T follicular helper cell (primary cell): ENCODE results near the gene BARX1.
"Not testable (repeated sequence)": the region's sequence is repeated elsewhere in the genome, so short reads cannot be mapped to it uniquely, and the experiment has no call there.

Source experiments
- DNase-seq: peaks from one replicate; pipeline ENCODE4 v3.0.0-alpha.2; 2020; ENCODE audit warnings: low read depth

The BARX1 gene

GRCh38 chr9:93965830-93966577 is 10.8 kb upstream of the BARX1 start:
- no peak for DNase-seq

DNA sequence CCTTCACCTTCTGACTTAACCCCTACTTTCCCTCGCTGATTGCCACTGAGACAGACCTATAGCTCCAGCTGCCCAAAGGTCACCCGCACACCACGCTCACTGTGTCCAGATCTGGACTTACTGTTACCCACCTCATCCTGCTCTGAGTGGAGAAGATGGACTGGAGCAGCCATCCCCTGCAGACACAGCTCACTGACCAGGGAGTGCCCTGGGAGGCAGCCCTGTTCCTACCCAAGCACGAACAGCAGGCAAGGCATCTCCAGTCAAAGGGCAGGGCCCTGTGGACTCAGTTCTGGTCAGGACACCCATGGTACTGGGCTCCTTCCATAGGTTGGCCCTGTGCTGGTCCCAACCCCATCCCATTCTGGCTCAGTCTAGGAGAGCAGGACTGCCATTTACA is 9.5 kb upstream of the BARX1 start:
- DNase-seq, result no peak

DNA sequence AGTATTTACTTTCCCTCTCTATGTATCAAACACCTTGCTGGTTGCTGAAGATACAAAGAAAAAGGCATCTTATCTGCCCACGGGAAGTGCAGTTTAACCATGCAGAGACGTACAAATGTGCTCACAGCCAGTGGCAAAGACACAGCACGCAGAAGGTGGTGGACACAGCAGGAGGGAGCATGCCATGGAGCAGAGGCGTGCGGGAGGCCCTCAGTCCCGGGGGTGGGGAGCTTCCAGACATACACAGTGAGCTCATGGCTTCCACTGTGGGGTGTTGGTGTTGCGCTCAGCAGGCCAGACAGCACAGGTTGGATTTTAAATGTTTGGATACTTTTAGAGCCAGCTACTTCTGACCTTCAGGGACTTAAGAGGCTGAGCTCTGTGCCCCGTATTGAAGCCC is 8.8 kb upstream of the BARX1 start:
- no peak for DNase-seq

DNA sequence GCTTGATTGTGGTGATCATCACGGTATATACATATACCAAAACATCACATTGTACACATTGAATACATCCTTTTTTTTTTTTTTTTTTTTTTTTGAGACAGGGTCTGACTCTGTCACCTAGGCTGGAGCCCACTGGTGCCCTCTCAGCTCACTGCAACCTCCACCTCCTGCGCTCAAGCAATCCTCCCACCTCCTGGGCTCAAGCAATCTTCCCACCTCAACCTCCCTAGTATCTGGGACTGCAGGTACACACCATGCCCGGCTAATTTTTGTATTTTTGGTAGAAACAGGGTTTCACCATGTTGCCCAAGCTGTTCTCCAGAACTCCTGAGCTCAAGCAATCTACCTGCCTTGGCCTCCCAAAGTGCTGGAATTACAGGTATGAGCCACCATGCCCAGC is 8.3 kb upstream of the BARX1 start:
- not testable (repeated sequence) for DNase-seq

DNA sequence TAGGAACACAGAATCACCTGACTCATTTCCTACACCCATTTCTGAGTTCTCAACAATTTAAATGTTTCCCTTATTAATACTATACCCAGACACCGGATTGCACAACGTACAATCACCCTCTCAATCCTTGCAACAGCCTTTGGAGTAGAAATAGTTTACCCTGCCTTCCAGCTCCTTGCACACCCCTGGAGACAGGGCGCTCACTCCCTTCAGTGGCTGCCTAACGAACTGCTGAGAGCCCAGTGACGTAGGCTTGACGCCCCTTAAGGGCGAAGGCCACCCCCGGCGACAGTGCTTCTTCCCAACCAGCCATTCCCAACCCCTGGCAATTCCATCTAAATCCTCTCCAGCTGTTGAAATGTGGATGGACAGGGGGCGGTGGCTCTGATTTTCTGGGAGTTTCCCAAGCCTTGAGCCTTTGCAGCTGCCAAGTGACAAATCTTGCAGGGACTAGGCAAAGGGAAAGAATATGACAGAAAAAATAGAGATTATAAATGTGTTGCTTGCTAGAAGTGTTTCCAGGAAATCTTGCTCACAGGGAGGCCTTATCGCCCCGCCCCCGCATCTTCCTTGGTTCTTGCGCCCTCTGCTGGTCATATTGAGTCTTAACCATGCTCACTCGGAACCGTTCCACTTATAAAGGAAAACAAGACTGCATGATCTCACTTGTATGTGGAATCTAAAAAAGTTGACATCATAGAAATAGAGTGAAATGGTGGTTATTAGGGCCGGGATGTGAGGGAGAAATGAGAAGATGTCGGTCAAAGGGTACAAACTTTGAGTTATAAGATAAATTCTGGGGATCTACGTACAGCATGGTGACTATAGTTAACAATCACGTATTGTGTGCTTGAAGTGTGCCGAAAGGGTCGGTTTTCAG is 7.6 kb upstream of the BARX1 start:
- peak; percentile 69 for DNase-seq

DNA sequence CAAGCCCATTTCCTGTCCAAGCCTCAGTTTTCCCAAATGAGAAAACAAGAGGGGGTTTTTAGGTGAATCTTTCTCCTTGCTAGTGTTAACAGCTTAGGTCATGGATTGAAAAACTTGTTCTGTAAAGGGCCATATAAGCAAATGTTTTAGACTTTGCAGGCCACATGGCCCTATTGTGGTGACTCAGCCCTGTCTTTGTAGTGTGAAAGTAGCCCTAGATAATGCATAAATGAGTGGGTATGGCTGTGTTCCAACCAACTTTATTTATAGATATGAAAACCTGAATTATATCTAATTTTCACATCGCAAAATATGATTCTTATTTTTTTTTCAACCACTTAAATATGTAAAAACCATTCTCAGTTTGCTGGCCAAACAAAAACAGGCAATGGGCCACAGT is 6.9 kb upstream of the BARX1 start:
- DNase-seq, result no peak

- no peak for DNase-seq
Observed at GRCh38 chr9:93960971-93961841, 6.1 kb upstream of the BARX1 start.

- DNase-seq, result no peak
Observed at GRCh38 chr9:93960221-93960970, 5.2 kb upstream of the BARX1 start.

GRCh38 chr9:93959739-93960154 is 4.6 kb upstream of the BARX1 start:
- DNase-seq, result no peak

DNA sequence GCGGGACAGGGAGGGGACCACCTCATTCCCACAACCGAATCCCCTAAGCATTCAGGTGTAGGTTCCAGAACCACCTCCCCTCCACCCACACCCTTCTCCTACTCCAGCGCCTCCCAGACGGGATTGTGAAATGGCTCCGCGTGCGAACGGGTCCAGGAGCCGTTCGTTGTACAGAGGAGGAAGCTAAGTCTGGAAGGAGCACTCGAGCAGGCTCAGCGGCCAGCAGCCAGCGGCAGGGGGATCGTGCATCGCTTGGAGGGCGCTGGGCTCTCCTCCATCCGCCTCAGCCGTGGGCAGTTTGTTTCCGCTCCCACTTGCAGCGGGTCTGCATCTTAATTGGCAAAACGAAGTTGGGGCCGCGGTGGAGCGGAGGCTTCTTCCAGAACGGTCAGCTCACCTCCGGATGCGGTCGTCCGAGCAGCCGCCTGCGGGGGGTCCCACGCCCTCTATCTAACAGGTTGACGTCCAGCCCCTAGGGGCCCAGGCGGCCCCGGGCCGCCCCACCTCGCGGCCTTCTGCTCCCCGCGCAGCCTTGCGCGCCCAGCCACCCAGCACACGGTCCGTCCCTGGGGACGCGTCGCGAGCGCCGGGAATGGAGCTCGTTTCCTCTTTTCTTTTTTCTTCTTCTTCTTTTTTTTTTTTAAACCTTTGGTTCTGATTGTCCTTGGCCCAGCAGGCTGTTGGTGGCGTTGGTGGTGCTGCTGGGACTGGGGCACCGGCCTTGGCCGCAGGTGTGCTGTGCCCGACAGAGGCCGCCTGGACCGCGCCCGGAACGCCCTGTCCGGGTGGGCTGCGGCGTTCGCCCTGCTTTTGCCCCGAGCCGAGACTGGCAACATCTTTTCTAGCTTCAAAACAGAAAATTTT is 3.9 kb upstream of the BARX1 start:
- no peak for DNase-seq

DNA sequence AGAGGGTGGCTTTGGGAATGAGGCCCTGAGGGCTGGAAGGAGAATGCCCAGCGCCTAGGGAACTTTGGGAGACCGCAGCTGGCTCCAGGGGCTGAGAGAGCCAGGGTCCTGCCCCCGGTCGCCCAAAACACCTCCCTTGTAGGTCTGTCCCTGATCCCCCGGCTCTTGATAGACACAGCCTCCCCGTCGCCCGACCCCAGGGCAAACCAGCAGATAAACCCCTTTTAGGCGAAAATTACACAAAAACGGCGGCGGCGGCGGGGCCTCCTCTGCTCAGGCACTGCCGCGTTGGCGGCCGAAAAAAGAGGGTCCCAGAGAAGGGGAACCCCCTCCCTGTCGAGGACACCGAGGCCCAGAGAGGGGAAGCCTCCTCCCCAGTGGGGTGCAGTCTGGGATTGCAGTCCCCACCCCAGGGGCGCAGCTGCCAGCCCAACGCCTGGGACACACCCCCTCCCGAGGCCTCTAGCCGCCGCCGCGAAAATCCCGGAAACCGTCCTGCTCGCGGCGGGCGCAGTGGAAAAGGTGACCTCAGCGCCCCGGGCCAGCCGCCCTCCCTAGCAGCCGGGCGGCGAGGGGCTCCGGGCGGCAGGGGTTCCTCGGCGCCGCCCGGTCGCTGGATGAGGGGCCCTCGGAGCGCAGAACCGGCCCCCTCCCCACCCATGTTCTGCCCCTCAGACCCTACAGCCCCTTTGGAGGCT is 3.1 kb upstream of the BARX1 start:
- DNase-seq, result no peak

DNA sequence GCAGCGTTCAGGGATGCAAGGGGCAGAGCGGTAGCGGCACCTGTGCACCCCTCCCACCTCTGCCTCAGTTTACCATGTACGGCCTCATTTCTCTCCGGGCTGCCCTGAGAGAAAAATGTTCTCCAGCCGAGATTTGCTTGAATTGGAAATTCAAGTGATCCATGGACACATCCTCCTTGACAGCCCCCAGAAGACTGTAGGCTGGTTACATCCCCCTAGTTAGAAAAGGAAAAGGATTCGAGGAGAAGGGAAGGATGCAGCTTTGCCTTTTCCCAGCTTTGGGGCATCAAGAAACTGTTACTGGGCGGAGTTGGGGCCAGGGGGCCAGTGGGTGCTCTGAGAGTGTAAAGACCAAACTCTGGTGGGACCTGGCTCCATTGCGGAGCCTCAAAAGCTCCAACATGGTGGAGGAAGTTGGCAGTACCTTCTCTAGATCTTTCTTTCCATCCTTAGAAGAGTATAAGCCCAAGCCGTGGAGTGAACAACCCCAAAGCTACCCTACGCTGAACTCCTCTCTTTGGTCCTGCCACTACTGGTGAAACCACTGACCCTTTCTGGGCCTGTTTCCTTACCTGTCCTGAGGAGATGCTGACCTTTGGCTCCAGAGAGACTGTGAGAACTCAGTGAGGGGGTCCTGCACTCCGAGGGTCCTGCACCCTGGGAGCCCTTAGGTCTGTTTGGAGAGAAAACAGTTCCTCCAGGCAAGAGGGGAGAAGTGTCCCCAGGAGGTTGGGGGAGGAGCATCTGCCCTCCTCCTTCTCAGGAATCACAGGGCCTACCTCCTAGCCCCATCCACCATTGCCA is 1.0 kb upstream of the BARX1 start:
- no peak for DNase-seq

DNA sequence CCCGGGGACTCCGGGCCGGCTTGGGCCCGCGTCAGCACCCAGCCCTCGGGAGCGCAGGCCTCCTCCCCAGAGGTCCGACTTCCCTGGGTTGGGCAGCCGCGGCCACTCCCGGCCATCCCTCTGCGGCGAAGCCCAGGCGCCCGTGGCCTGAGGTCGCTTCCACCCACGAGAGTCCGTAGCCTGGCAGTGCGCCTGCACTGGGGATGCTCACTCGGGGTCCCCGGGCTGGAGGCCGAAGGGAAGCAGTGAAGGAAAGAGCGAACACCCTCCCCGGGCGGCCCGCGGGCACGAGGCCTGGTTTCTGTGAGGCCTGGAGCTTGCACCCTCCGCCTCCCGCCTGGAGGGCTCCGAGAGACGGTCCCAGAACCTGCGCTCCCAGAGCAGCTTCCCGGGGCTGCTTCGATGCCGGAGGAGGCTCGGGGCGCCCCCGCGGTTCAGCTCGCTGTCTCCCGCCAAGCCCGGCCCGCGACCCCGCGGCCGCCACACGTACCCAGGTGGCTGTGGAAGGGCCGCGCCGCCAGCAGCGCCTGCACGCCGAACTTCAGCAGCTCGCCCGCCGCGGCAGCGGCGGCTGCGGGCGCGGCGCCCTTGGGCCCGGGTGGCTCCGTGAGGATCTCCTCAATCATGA is 607 bp downstream of the BARX1 start:
- DNase-seq, result no peak

GRCh38 chr9:93953496-93954433 is 1.4 kb downstream of the BARX1 start:
- DNase-seq, result no peak

GRCh38 chr9:93952784-93953495 is 2.2 kb downstream of the BARX1 start:
- no peak for DNase-seq

DNA sequence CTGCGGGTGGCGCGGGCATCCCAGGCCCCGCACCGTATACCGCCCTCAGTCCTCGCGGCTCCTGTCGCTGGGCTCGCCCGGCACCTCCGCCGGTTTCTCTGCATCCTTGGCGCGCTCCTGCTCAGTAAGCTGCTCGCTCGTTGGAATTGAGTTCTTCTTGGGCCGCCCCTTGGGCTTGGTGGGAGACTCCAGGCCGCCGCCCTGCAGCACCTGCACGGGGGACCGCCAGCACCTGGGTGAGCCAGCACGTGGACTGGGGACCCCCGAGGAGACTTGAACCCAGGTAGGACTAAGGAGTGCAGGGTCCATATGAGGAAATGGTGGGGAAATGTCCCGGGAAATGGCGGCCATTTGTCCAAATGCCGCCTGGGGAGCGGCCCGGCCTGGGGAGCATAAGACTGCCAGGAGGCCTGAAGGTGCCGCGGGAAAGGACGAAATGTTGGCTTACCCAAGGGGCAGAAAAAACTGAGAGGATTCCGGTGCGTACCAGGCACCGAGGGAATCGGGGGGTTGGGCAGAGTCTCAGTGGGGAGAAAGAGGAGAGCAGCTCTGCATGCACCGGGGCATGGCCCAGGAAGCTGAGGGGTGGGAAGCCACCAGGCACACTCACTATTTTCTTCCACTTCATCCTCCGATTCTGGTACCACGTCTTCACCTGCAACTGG is 2.9 kb downstream of the BARX1 start:
- DNase-seq, result no peak
